HG03442 (cell line): ENCODE measurements around the gene KRTAP10-5.
"Not testable (repeated sequence)": the region's sequence is repeated elsewhere in the genome, so short reads cannot be mapped to it uniquely, and the experiment has no call there.

Source experiments
- ATAC-seq: cut with Tn5 transposase; IDR thresholded peaks from one replicate; pipeline ENCODE4 v1.9.1; 2021; ENCODE audit warnings: mild to moderate bottlenecking, moderate library complexity; ENCODE audit not compliant: unreplicated experiment

The KRTAP10-5 gene

DNA sequence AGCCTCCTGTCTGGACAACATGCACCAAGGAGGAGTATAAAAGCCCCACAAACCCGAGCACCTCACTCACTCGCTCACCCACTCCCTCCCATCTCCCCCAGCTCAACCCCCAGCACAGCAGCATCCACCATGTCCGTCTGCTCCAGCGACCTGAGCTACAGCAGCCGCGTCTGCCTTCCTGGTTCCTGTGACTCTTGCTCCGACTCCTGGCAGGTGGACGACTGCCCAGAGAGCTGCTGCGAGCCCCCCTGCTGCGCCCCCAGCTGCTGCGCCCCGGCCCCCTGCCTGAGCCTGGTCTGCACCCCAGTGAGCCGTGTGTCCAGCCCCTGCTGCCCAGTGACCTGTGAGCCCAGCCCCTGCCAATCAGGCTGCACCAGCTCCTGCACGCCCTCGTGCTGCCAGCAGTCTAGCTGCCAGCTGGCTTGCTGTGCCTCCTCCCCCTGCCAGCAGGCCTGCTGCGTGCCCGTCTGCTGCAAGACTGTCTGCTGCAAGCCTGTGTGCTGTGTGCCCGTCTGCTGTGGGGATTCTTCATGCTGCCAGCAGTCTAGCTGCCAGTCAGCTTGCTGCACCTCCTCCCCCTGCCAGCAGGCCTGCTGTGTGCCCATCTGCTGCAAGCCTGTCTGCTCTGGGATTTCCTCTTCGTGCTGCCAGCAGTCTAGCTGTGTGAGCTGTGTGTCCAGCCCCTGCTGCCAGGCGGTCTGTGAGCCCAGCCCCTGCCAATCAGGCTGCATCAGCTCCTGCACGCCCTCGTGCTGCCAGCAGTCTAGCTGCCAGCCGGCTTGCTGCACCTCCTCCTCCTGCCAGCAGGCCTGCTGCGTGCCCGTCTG is 6.6 kb downstream of the KRTAP10-5 start, which contains the start of gene KRTAP10-4:
Gene KRTAP10-4 (plus strand): TSS at position 100 of the 827 bp plus-strand sequence. CDS start 30 bp downstream, at position 130.
- not testable (repeated sequence) for ATAC-seq

DNA sequence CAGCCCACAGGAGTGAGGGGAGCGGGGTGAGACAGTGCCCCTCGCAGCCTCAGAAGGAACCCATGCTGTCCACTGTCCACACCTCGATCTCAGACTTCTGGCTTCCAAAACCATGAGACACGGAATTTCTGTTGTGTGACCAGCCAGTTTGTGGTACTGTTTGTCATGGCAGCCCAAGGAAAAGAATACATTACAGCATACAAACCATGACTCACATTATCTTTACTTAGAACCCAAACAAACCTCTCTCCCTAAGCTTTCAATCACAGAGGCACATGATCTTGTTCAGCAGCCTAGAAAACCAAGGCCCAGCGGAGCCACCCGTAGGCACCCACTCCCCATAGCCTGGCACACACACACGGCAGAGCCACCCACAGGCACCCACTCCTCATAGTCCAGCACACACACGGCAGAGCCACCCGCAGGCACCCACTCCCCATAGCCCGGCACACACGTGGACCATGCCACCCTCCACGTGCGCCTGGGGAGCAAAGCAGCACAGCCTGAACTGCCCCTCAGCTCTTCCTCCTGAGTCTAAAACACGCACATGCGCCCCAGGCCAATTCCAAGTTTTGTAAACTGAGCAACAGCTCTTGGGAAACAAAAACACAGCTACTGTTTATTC is 7.3 kb downstream of the KRTAP10-5 start:
- ATAC-seq: no peak

DNA sequence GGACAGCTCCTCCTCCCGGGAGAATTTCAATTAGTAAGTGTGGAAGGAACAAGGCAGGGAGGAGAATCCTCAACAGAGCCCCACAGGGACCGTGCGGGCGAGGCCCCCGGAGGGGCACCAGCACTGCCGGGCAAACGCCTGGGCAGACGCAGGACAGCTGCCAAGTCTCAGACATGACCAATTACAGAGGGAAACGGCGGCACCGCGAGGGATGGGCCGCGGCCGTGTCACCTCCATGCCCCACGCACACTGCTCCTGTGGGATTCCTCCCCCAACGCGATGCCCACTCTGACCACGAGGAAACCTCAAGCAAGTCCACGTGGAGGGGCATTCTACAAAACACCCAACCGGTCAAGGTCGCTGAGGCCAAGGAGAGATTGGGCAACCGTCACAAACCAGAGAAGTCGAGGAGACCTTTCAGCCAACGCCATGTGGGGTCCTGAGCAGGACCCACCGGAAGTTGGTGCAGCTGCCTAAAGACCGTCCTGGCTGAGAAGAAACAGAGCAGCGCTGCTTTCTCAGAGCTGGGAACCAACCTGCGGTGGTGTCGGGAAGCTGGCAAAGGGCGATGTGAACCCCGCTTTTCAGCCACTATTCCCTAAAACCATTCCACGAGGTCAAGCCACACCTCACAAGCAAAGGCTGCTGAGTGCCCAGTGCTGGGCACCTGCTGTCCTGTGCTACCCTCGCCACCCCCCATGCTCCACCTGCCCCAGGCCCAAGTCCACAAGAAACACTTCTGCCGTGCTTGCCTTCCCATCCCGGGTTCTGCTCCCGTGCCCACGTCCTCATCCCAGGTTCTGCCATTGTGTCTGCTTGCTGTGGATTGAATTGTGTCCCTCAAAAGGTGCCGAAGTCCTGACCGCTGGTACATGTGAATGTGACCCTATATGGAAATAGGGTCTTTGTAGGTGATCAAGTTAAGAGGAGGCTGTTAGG is 8.3 kb downstream of the KRTAP10-5 start:
- no peak for ATAC-seq

DNA sequence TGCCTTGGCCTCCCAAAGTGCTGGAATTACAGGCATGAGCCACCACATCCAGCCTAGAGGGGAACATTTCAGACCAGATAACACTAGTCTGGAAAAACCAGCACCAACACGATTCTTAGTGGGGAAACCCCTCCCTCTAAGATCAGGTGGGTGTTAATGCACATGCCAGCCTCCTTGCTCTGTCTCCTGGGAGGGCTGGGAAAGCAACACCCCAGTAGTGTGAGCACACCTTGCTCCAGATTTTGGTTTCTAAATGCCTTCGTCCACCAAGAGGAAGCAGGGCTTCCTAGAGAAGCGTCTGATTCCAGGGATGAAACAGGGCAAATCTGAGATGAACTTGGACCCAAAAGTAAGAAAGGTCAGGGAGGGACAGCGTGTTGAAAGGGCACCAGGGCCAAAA is 9.1 kb downstream of the KRTAP10-5 start:
- ATAC-seq: no peak

DNA sequence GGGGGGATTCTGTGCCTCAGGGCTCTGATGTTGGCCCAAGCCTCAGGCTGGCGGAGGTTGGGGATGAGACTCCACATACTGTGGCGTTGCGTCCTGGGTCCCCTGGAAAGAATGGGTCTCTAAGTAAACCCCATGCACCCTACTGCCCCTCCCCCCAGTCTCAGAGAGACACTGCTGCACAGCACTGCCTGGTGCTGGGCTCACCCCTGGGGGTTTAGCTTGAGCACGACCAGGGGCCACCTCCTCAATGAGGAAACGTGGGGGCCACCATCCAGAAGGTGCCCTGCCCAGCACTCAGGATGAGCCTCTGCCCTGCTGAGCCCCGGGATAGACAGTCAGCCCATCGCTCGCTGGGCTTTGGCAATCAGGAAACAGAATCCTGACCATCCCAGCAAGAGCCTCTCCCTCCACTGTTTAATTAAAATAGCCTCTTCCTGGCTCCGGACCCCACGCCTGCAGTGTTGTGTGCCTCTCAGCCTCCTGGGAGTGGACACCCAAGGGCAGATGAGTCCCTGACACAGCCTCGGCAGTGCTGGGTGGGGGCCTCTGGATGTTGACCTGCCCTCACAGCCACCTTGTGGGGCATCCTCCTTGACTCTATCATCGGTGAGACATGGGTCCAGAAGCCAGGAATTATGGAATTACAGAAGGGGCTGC is 10.4 kb downstream of the KRTAP10-5 start:
- ATAC-seq: no peak

DNA sequence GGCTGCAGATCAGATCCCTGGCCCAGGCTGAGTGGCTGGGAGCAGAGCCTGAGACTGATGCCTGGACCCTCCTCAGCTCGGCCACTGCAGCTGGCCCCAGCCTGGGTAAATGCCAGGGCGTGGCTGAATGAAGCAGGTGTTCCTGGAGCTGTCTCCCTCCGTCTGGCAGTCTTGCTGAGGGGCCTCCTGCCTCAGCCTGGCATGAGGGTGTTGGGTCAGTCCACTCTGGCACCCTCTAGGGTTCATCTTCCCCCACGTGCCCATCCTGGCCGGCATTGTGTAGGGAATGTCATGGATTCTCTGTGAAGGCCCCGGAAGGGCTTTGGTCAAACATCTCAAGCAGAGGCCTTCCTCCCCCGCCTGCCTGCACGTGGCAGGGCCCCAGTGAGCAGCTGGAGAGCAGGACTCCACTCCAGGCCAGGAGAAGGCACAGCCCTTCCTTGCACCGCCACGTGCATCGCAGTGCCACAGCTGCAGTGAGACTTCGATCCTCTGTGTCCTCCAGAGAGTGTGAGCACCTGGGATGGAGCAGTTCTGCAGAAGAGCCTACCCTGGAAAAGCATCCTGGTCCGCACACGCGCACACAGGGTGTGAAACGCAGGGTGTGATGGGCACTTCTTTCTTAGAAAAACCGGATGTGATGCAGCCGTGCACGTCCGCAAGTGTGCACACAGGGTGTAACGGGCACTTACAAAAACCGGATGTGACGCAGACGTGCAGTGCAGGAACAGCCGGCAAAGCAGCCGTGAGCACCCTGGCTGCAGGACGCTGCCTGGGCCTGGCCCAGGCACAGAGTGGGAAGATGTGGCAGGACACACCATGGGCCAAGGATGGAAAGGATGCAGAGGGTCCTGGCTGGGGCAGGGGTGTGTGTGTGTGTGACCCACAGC is 11.5 kb downstream of the KRTAP10-5 start:
- ATAC-seq: no peak

DNA sequence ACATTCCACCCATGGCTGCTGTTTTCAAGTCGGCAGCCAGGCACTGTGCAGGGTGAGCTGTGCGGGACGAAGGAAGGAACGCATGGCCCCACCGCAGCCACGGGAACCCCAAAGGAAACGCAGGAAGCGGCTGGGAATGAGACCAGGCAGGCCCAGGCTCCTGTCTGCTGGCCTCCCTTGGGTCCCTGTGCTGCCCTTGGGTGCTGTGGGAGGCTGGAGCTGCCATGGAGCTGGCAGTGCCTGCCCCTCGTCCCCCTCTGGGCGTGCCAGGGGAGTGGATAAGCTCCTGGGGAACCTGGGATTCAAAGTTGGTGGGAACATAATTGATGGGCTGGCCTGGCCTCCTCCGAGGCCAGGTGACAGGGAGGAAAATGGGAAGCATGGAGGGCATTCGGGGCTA is 12.1 kb downstream of the KRTAP10-5 start:
- no peak for ATAC-seq

DNA sequence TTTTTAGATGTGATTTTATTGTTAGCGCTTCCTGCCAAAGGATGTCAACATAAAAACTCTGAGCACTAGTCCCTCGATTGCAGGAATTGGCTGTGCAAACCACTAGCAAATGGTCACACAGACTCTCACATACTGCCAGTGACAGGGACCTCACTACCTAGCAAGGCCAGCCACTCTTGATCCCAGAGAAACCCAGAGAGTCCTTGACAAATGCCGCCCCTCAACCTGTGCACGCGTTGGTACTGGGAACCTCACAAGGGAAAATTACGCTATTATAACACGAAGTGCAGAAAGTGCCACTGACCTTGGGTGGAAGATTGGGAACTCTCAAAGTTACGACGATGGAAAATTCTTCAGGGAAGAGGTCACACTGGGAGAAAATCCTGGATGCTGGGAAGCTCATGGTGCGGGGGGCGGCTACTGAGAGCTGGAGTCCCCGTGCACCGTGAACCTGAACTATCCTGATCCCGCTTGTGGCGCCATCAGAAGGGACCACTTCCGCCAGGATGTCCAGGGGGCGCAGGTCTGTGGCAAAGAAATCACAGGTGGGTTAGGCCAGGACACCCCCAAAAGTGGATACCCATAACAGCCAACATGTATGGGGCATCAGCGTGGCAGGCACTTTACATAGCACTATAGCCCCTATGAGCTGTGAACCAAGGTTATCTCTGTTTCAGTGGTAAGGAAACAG is 12.8 kb downstream of the KRTAP10-5 start:
- ATAC-seq: no peak

DNA sequence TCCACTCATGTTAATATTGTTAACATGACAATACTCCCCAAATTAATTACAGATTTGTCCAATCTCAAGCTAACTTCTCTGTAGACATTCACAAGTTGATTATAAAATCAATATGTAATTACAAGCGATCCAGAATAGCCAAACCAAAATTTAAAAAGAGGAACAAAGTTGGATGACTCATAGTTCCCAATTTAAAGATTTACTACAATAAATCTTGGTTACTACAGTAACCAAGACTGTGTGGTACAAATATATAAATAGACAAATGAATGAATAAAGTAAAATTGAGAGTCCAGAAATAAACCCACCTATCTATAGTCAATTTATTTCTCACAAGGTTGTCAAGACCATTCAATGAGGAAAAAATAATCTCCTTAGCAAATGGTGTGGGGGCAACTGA is 14.0 kb downstream of the KRTAP10-5 start:
- no peak for ATAC-seq

DNA sequence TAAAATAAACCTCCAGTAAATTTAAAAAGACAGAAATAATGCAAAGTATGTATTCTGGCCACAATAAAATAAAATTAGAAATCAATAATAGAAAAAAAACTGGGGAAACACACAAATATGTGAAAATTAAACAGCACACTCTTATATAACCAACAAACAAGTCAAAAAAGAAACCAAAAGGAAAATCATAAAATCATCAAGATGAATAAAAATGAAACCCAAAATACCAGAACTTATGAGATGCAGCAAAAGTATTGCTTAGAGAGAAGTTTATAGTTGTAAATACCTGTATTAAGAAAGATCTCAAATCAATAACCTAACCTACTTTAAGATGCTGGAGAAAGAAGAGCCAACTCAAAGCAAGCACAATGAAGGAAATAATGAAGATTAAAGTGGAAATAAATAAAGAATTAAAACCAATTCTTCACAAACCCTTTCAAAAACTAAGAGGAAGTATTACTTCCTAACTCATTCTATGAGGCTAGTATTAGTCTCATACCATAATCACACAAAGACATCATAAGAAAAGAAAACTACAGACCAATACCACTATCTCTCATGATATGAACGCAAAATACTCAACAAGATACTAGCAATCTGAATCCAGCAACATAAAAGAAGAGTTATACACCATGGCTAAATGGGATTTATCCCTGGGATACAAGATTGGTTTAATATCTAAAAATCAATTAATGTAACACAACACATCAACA is 15.4 kb downstream of the KRTAP10-5 start:
- no peak for ATAC-seq

DNA sequence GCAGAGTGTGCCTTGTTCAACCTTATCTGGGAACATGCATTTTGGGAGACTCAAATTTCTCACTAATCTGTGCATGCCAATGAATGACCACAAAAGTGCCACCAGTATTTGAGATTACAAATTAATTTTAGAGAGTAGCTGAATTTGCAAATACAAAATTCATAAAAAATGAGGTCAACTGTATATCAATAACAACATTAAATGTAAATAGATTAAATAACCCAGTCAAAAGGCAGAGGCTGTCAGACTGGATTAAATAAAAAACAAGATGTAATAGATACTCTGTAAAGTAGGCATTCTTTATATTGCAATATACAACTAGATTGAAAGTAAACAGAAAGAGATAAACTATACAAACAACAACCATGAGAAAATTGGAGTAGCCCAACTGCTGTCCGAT is 16.3 kb downstream of the KRTAP10-5 start:
- no peak for ATAC-seq

DNA sequence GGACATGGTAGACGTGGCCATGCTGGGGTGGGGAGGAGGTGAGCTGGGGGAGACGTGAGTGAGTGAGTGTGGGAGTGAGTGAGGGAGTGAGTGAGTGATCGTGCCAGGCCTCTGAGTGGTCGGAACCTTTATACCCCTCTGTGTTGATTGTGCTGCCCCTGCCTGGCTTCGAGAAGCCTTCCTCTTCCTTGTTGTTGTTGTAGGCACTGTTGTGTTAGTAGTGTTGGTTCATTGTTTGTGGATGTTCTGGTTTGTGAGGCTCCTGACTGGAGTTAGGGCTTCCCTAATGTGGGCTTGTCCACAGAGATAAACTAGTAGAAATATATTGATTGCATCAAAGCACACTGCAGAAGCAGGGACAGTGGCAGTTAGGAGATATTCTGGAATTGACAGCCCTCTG is 21.7 kb downstream of the KRTAP10-5 start, which contains the start of gene KRTAP10-3:
Gene KRTAP10-3 (minus strand): TSS at position 101 of the 400 bp plus-strand sequence. CDS start 80 bp downstream, at position 21.
- no peak for ATAC-seq

DNA sequence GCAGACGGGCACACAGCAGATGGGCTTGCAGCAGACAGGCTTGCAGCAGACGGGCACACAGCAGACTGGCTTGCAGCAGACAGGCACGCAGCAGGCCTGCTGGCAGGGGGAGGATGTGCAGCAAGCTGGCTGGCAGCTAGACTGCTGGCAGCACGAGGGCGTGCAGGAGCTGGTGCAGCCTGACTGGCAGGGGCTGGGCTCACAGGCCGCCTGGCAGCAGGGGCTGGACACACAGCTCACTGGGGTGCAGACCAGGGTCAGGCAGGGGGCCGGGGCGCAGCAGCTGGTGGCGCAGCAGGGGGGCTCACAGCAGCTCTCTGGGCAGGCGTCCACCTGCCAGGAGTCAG is 22.1 kb downstream of the KRTAP10-5 start:
- not testable (repeated sequence) for ATAC-seq

DNA sequence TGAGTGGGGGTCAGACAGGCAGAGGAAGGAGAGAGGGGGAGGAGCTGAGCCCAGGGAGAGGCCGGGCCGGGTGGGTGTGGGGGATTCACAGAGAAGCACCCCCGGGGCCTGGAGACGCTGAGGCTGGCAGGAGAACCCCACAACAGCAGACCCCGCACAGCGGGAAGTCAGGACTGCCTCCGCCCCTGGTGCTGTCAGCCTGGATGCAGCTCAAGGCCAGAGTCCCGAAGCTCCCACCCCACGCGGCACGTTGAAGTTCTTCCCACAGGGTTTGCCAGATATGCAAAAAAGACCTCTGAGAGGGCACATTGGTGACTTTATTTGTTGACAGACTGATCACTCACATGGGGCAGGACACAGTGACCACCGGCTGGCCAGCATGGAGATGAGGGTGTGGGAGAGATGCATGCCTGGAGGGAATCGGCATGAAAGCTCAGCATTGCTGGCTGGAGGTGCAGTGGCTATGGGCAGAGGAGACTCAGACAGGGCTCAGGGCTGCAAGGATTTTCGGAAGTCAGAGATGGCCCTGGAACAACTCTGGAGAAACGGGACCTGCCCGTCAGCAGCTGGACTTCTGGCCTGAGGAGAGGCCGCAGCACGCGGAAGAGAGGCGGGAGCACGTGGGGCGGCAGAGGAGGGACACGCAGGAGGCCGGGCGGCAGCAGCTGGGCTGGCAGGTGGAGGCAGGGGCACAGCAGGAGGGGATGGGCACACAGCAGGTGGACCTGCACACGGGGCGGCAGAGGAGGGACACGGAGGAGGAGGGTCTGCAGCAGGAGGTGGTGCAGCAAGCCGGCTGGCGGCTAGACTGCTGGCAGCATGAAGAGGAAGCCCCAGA is 22.7 kb downstream of the KRTAP10-5 start:
- no peak for ATAC-seq

DNA sequence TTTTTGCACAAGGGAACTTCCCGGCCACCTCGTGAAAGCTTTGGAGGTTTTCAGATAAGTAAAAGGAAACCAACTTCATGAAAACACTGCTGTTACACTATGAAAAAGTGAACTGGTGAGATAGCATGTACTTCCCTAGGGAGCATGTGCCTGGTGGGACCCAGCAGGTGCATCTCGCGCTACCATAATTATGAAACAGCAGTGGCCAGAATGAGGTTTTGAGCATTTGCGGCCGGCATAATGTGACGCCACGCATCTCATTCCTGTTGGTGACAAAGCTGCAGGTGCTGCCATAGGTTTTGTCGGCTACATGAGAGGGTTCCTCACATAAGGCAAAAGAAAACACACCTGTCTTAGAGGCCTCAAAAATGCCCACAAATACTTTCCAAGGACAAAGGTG is 23.5 kb downstream of the KRTAP10-5 start:
- ATAC-seq: no peak

DNA sequence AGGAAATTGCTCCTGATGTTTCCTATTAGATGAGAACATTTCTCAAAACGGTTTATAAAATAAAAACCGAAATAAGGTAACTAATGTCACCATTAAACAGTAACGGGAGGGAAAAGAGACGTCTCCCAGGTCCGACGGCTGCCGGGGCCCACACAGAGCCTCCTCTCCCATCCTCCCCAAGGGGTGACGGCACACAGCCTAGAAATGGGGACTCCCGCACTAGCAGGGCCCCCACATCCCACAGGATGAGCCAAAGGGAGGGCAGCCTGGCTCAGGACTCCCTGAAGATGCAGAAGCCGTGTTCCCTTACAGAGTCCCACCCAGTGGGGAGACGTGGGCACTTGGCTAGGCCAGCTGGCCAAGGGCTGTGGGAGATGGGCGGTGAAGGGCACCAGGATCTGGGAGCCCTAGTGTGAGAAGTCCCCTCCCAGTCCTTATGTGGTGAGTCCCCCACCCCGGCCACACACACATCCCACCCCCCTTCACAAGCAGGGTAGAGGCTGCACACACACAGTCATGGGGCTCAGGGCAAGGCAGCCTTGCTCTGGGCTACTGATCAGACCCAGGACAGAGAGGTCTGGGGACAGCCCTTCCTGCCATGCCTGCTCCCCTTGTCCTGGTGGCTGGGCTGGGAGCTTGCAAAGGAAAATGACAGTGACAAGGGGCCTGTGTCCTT is 25.1 kb downstream of the KRTAP10-5 start:
- no peak for ATAC-seq

DNA sequence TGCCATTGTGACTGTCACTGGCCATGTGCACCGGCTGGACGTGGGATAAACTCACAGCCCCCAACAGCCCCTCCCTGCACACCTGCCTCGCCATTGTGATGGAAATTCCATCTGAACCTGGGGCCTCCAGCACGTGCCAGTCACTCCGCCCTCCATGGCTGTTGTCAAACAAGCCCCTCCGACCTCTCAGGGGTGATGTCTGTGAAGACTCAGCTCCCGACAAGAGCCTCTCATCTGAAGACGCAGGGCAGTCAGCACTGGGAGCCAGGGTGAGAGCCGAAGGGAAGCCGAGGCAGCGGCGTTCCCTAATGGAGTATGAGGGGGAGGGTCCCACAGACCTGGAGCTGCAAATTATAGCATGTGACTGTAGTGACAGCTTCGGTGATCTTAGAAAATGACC is 27.7 kb downstream of the KRTAP10-5 start:
- no peak for ATAC-seq
